Stimulated activated CD4-positive, alpha-beta T cell treated with anti-CD3 and anti-CD28 coated beads, Interleukin-1b, Interleukin-23, amount 100 ng/mL, for 24 hours (primary cell): Measurements from ENCODE around the gene GMEB1.
"Not testable (repeated sequence)": the region's sequence is repeated elsewhere in the genome, so short reads cannot be mapped to it uniquely, and the experiment has no call there.

Experiments
- DNase-seq, 4 experiments: peaks; one replicate each; pipeline ENCODE4 v3.0.0-alpha.2; 2020; ENCODE audit warnings: low read depth in 4 of 4, low spot score in 1 of 4

The GMEB1 gene

DNA sequence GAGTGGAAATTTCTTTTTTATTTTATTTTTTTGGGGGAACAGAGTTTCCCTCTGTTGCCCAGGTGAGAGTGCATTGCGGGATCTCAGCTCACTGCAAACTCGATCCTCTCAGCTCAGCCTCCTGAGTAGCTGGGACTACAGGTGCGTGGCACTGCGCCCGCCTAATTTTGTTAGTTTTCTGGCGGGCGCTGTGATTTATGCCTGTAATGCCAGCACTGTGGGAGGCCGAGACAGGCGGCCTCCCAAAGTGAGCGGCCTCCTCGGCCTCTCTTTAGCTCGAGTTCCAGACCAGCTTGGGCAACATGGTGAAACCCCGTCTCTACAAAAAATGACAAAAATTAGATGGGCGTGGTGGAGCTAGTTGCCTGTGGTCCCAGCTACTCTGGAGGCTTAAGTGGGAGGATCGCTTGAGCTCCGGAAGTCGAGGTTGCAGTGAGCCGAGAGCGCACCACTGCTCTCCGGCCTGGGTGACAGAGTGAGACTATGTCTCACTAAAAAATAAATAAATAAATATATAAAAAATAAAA, 2.7 kb downstream of the GMEB1 start:
- DNase-seq = no peak

DNA sequence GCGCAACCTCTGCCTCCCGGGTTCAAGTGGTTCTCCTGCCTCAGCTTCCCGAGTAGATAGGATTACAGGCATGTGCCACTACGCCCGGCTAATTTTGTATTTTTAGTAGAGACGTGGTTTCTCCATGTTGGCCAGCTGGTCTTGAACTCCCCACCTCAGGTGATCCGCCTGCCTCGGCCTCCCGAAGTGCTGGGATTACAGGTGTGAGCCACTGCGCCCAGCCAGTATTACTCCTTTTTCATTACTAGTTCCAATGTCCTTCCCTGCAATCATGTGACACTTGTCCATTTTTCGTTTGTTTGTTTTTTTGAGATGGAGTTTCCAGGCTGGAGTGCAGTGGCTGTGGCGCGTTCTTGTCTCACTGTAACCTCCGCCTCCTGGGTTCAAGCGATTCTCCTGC, 4.4 kb downstream of the GMEB1 start:
- not testable (repeated sequence) for DNase-seq

DNA sequence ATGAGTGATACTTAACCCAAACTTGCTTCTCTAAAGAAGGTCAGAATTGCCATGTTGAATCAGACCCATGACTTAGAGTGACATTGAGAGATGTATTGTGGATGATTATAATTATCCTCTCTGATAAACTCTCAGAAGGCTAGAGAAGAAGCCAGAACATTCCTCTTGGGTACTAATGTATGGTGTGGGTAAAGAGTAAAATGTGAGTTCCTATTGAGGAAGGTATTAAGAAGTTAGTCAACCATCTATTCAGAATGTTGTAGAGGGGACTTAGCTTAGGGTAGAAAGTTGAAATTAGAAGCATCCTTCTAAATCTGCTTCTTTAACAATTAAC, 7.3 kb downstream of the GMEB1 start:
- DNase-seq = no peak

DNA sequence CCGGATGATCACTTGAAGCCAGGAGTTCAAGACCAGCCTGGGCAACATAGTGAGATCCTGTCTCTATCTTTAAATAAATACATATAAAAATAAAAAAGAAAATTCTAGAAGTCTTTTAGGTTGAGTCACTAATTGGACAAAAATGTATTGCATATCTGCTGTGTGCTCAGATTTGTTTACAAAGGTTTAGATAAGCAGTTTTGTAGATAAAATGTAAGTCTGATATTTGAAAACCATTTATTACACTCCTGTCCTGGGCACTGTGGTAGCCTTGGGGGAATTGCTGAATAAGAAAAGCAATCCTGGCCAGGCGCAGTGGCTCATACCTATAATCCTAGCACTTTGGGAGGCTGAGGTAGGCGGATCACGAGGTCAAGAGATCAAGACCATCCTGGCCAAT, 11.6 kb downstream of the GMEB1 start:
- no peak for DNase-seq

DNA sequence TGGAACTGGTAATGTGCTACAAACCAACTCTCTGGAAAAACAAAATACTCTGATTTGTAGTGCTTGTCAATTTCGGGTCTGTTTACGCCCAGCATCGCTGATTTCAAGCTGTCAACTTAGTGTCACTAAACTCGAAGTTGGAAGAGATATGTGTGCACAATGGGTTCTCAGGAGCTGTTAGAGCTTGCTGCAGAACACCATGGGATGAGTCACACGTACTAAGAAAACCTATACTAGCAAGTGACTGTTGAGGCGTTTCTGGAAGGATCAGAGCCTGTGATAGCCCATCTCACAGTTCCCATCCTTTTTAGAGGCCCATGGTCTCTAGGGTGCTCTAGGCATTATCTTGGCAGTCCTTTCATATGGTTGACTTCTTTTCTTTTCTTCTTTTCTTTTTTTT, 14.3 kb downstream of the GMEB1 start:
- no peak for DNase-seq

DNA sequence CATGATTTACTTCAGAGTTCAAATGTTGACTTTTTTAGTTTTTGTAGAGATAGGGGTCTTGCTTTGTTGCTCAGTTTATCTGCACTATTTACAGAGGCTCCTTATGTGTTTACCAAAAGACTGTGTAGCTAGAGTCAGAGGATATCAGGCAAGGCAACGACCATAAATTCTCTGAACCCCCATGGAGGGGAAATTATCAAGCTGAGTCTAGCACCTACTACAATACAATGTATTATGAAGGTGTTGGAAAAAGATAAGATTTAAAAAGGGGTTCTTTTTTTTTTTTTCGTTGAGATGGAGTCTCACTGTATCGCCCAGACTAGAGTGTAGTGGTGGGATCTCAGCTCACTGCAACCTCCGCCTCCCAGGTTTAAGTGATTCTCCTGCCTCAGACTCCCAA, 16.4 kb downstream of the GMEB1 start:
- no peak for DNase-seq

DNA sequence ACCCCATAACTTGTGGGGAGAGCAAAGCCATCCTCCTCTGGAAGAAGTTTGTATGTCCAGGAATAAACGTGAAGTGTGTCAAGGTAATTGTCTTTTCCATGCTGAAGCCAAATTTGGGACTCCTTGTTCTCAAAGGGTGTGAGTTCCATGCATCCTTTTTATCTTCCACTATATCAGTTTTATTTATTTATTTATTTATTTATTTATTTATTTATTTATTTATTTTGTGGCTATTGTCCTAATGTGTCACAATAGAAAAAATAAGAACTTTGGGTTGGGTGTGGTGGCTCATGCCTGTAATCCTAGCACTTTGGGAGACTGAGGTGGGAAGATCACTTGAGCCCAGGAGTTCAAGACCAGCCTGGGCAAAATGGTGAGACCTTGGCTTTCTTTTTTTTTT, 23.0 kb downstream of the GMEB1 start:
- not testable (repeated sequence) for DNase-seq

DNA sequence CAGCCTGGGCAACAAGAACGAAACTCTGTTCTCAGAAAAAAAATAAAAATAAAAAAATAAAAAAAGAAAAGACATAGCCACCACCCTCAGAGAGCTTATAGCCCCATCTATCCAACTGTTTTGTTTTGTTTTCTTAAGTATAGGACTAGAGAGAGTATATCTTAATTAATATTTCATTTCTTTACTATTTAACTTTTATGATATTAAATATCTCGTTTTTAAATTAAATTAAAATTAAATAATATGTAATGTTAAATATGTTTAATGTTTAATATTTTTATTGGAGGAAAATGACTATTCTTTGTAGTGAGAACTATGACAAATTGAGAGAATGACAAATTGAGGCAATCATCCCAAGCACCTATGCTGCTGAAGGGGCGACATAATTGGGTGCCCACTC, 35.0 kb downstream of the GMEB1 start:
- DNase-seq = no peak

DNA sequence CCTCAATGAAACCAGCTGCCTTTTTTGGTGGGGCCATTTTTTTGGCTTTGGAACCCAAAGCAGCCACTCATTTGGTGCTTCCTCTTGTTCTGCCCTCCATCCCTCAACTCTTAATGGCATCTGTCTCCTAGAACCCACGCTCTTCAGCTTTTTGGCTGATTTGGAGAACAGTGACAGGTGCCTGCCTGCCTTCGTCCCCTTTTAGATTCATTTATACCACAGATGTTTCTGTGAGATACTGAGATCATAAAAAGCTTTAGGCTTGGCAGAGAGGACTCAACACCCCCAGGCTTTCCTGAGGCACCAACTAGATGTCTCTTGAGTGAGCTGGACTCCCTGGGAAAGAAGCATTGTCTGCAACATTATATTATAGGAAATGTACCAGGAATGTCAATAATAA, 47.8 kb downstream of the GMEB1 start:
- no peak for DNase-seq

DNA sequence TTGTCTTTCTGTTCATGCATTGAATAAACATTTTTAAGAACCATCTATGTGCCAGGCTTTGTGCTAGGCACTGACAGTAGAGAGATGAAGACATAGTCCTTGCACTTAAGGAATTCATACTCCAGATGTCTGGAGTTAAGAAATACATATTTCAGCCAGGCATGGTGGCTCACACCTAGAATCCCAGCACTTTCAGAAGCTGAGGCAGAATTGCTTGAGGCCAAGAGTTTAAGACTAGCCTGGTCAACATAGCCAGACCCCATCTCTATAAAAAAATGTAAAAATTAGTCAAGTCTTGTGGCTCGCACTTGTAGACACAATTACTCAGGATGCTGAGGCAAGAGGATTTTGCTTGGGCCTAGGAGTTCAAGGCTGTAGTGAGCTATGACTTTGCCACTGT, 49.6 kb downstream of the GMEB1 start:
- no peak for DNase-seq

DNA sequence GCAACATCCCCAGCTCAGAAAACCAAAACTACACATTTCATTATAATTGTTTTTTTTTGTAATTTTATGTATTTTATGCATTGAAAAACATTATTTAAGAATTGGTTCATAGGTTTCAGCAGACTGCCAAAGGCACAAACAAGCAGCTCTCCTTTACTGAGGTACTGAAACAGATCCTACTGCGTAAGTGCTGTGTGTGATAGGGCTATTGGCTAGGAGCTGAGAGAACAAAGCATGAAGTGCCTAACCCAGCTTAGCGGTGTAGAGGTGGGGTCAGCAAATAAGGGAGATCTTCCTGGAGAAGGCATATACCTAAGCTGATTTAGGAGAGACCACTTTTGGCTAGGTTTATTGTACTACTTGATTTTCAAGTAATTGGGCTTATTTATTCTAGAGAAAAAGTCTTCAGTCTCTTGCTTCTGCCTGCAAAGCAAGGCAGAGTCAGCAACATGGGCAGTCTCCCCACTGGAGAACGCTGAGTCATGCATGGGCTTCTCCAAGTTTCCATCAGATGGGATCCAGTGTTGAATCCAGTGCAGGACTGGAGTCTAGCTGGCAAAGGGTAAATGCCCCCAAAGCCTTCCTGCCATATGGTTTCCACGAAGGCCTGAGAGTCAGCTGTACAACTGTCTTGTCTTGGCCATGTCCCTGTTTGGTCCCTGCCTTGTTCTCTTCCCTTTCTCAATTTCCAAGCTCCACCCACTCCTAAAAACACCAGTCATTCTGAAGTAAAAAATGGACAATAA, 50.2 kb downstream of the GMEB1 start:
- DNase-seq = no peak

DNA sequence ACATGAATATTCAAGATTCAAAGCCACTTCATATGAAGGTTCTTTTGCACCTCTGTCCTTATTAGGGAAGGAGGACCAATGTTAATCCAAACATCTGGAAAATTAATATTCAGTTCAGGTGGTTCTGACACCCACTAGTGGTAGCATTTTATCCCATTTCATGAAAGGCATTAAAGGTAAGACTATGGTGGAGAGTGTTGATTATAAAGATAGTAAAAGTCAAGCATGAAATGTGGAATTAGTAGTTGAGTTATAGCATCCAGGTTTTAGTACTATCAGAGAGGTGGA, 50.7 kb downstream of the GMEB1 start:
- no peak for DNase-seq

DNA sequence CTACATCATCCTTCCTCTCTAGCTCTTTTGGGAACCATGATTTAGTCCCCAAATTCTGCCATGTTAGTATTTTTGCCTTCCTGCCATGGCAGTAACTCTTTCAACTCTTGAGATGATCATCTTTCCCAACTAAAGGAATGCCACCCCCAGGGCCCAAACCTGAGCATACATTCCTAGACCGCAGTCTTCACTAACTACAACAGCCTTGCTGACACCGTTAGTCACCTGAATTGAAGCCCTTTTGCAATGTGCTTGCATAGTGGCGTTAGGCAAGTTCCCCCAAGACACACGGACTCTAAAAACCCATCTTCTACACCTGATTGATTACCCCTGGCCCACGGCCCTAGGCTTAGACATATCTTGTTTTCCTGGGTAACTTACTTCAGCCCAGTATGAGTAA, 51.8 kb downstream of the GMEB1 start:
- DNase-seq = no peak

DNA sequence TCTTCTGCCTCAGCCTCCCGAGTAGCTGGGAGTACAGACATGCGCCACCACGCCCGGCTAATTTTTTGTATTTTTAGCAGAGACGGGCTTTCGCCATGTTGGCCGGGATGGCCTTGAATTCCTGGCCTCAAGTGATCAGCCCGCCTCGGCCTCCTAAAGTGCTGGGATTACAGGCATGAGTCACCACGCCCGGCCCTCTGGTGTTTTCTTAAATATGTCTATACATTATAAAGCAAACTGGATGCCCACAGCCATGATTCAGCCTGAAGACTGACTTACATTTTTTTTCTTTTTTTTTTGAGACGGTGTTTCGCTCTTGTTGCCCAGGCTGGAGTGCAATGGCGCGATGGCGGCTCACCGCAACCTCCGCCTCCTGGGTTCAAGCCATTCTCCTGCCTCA, 53.3 kb downstream of the GMEB1 start:
- DNase-seq = not testable (repeated sequence)

DNA sequence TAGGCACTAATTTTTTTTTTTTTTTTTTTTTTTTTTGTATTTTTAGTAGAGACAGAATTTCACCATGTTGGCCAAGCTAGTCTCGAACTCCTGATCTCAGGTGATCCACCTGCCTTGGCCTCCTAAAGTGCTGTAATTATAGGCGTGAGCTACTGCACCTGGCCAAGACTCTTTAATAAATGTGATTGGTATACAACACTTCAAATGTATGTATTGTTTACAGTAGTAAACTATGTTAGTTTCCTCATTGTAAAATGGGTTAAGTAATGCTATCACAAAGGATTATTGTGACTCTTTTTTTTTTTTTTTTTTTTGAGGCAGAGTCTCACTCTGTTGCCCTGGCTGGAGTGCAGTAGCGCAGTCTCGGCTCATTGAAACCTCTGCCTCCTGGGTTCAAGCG, 56.8 kb downstream of the GMEB1 start:
- not testable (repeated sequence) for DNase-seq

DNA sequence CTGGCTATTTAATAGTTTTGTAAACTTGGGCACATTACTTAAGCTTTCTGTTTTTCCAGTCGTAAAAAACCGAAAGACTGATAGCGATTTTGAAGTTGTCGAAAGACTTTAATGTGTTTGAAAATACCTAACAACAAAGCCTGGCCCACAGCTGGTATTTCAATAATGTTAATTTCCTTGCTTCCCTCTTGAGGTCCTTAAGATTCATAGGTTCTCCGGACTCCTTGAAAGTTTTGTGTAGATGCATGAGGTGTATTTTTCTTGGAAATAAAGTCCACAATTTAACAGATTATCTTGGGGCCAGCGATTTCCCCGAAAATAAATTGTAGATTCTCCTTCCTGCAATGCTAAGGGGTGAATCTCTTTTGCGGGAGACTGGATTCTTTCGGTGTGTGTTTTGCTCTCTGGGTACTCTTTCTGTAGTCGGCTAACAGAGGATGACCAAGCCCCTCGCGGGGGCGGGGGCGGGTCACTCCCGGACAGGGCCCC, 67.4 kb downstream of the GMEB1 start:
- no peak for DNase-seq

DNA sequence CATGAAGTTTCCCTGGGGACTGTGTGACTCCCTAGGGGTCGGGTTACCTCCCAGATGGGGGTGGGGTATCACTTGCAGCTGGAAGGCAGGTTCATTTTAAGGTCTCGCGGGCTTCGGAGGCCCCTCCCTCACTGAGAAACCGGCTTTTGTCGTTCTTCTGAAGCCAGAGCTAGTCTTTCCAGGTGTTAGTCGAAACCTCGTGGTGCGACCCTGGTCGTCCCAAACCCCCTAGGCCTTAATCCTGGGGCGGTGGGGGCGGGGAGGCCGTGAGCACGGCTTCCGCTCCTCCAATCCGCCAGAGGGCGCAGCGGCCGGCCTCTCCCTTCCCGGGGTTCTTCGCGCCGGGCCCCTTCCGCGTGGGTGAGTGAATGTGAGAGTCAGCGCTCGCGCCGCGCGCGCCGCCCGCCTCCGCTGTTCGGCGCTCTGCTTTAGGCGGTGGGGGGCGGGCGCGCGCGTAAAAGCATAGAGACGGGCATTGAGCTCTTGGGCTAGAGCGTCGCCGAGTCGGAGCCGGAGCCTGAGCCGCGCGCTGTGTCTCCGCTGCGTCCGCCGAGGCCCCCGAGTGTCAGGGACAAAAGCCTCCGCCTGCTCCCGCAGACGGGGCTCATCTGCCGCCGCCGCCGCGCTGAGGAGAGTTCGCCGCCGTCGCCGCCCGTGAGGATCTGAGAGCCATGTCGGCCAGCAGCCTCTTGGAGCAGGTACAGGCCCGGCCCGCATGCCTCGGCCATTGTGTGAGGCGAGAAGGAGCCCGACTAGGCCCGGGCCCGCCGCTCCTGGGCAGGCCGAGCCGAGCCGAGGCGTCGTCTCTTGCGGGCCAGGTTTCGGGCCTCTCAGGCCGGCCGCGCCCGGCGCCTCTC, 68.1 kb downstream of the GMEB1 start, which contains the start of gene YTHDF2:
Gene YTHDF2, plus strand, starts transcription at position 491 of the 857 bp plus-strand sequence. Its CDS starts 181 bp downstream, at position 672.
- peak; percentile 97 to 99 (median 98) for DNase-seq

DNA sequence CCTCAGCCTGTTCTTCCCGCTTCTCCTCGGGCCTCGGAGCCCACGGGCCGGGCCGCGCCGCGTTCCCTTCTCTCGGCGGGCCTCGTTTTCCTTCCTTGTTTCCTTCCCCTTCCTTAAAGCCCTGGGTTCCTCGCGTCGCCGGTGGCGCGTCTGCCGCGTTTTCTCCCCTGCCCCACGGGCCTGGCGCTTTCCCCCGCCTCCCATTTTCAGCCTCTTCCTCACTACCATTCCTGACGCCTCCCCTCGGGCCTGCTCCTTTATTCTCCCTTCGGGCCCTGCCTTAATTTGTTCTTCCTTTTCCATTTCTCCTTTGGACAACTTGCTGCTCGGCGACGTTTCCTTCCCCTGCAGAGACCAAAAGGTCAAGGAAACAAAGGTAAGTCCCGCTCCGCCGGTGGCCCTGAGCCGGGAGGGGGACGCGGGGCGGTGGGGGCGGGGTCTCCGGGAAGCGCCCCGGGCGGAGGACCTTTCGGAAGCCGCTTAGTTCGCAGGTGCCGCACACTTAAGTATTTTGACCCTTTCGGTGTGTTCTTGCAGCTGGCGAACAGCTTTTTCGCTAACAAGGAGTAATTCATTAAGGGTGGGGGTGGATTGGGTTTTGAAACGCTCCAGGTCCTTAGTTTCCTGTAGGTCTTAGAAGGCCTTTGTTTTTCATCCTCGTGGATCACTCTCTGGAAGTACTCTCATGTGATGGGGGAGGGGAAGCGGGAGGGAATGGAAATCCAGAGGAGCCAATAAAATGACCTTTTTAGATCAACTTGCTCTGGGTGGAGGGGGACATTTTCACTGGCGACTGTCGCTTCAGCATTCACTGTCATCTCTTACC, 68.9 kb downstream of the GMEB1 start:
- DNase-seq = peak; percentile 9 to 36 (median 21)

DNA sequence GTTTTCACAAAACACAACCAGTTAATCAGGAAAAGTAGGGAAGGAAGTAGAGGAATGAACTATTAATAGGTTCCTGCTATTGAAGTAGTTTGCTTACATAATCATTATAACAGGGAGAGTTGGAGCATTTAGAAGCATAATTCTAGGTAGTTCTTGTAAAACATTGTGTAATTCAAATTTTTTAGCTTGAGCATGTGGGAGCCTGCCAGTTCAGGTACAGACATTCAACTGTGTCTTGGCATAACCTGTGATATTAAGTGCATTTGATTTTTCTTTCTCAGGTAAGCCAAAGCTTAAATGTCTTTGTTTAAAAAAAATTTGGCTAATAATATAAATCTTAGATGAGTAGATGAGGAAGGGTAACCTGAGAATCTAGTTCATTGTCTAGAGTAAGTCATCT, 71.5 kb downstream of the GMEB1 start:
- DNase-seq = no peak

DNA sequence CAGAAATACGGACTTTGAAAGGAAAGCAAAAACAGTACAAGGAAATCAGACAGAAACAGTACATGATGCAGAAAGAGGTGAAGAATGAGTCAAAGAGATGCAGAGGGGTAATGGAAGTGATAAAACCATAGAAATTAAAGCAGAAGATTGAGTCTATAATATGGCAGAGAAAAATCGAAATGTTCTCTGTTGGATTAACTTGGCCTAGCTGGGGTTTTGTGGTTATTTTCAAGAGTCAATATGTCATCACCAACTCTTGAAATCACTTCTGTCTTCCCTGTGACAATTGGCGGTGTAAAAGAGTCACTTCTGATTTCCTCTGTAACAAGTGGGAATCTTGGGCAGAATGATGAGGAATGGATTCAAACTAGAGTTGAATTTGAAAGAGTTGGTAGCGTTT, 75.6 kb downstream of the GMEB1 start:
- DNase-seq = no peak

DNA sequence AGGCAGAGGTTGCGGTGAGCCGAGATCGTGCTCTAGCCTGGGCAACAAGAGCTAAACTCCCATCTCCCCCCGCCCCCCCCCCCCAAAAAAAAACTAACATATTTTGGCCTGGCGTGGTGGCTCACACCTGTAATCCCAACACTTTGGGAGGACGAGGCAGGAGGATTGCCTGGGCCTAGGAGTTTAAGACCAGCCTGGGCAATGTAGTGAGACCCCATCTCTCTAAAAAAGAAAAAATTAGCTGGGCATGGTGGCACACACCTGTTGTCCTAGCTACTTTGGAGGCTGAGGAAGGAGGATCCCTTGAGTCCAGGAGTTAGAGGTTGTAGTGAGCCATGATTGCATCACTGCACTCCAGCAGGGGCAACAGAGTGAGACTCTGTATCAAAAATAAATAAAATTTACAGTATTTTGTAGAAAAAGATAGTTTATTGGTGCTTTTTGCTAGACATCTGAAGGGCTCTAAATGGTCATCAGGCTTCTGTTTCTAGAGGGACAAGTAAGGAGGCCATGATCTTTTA, 77.1 kb downstream of the GMEB1 start:
- DNase-seq = no peak
